HG03432 (cell line): ENCODE data around the gene LENEP.
A peak's percentile ranks its signal among the peaks of the same experiment; 100 is the strongest.

ENCODE experiments used
- ATAC-seq: cut with Tn5 transposase; IDR thresholded peaks from one replicate; pipeline ENCODE4 v1.9.1; 2021; ENCODE audit warnings: mild to moderate bottlenecking, moderate library complexity; ENCODE audit not compliant: unreplicated experiment

LENEP gene

GRCh38 chr1:155008015-155008941, 14.9 kb downstream of the LENEP start:
- no peak for ATAC-seq

GRCh38 chr1:155009221-155009711, 15.9 kb downstream of the LENEP start:
- ATAC-seq = no peak

DNA sequence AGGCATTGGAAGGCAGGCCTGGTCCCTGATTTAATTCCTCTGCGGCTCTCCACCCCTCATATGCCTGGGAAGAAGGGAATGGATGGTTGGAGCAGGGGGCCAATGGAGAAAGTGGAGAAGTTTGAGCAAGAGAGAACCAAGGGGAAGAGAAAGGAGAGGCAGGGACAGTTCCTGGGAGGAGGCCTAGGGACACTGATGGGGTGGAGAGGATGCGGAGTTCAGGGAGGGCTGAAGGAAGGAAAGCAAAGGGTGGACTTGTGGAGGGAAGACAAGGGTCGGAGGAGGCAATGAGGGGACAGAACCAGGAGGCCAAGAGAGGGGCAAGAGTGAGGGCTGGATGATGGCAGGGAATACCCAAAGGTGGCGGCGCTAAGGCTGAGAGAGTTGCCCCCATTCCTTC, 16.4 kb downstream of the LENEP start:
- no peak for ATAC-seq

GRCh38 chr1:155010211-155010918, 17.0 kb downstream of the LENEP start:
- ATAC-seq = no peak

DNA sequence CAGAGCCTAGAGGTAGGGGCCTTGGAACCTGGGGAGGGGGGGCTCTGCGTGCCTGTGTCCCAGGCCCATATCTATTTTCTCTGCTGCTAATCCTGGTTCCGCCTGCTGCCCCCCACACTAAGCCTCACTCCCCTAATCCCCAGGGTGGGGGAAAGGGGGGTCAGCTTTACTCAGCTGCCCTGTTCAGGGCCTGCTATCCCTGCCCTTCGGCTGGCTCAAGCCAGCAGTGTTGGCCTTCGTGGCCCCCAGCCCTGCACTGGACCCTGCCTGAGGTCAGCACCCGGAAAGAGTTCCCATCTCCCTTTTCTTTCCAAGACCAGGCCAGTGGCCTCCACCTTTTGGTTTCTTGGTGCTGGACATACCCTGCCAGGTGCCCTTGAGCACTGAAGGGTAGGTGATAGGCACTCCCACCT, 17.6 kb downstream of the LENEP start:
- ATAC-seq = no peak

DNA sequence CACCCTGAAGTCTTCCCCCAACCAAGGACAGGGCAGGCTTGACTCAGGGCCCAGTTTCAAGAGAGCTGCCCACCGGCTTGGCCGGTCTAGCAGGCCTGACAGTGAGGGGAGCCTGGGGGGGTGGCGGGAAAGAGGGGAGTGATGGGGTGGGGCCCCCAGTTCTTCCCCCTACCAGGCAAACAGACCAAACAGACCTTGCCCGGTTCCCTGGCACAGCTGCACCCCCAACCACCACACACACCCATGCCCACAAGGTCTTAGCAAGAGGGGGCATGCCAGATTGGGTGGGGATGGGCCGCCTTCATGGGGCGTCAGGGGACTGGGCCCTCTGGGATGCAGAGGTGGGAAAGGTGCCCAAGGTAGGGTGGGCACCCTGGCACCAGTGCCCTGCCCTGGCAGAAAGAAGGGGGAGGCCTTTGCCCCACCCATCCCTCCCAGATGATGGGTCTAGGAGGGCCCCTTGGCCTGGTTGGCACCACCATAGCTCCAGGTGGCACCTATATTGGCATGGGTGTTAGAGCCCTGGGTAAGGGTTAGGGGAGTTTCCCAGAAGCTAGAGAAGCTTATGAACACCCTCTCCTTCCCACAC, 18.1 kb downstream of the LENEP start:
- no peak for ATAC-seq

GRCh38 chr1:155012026-155012546, 18.7 kb downstream of the LENEP start:
- ATAC-seq = no peak

DNA sequence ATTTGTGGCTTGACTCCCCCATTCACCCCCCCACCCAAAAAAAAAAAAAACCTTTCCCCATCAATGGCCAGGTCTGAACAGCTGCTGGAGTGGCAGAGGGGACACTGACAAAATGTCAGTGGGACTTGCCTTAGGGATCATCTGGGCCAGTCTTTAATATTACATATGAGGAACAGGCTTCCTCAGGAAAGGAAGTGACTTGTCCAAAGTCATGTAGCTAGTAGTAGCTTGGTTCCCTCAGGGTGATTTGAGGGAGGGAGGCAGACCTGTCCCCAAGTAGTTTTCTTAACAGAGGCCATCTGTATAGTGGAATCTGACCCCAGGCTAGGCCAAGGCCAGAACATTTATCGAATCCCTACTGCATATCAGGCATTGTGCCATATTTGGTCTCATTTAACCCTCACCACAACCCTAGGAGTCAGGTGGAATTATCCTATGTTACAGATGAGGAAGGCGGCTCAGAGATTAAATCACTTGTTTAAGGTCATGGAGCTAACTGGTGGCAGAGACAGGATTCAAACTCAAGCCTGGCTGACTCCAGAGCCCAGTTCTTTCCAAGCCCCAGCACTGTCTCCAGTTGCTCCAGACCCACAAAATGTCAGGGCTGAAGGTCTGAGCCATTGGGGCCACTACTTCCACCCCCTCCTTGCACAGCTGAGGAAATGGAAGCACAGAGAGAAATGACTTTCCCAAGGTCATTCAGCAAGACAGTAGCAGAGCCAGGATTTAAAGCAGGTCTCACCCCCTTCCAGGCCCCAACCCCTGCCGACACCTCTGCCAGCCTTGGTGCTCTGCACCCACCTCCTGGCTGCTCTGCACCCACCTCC, 19.6 kb downstream of the LENEP start:
- ATAC-seq = no peak

- ATAC-seq = no peak
These were observed 20.2 kb downstream of the LENEP start for GRCh38 chr1:155013632-155014031.

GRCh38 chr1:155014709-155015508, 21.5 kb downstream of the LENEP start:
- ATAC-seq = no peak

DNA sequence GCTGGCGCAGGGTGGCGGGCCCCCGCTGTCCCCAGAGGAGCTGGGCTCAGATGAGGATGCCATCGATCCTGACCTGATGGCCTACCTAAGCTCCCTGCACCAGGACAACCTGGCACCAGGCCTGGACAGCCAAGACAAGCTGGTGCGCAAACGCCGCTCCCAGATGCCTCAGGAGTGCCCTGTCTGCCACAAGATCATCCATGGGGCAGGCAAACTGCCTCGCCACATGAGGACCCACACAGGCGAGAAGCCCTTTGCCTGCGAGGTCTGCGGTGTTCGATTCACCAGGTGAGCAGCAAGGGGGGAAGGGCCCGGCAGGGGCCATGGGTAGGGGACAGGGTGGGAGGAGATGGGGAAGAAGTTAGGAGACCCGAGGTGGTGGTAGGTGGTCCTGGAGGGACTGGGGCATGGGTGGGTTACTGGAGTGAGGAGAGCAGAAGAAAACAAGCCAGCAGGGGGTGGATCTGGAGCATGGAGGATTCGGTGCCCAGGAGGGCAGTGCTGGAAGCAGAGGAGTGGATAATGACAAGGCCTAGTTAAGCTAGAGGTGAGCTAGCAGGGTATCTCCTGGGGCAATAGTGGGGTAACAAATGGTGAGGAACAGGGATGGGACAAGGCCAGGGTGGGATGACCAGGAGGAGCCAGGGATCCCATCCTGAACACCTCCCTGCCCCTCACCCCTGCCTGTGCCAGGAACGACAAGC, 22.3 kb downstream of the LENEP start:
- ATAC-seq = no peak

- no peak for ATAC-seq
These were observed 22.9 kb downstream of the LENEP start for GRCh38 chr1:155016231-155016831.

DNA sequence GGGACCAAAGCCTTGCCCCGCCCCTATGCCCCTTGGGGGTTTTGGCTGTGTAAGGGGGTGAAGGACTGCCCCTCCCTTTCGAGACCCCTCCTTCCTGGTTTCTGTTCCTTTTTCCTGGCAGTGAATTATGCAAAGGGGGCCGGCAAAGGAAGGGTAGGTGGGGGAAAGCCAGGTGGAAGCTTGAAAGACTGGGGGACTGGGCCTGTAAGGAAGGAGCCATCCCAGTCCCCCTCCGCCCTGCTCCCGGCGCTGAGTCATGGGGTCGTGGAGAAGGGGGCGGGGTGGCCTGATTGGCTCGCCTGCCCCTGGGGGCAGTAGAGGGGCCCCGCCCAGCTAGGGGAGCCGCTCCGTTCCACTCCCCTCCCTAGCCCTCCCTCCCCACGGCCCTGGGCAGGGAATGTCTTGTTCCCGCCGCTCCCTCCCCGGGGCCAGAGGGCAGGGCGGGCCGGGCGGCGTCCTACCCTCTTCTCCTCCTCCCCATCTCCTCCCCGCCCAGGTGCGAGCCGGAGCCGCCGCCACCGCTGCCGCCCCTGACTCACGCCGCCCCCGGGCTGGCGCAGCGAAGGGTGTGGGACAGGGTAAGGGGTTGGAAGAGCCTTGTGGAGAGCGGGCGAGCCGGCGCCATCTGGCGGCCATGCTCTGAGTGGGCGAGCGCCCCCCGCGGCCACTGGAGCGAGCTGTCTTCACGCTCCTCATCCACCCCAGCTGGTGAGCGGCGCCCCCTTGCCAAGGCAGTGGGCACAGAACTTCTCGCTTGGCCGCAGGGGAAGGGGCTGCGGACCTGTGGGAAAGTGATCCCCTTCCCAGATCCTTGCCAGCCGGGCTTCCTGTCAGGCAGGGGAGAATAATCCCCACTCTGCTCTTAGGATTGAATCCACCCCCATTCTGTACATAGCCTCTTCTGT, 23.9 kb downstream of the LENEP start:
- peak; percentile 87 for ATAC-seq

- ATAC-seq = peak; percentile 8
These were observed 24.5 kb downstream of the LENEP start for GRCh38 chr1:155017946-155018316.

DNA sequence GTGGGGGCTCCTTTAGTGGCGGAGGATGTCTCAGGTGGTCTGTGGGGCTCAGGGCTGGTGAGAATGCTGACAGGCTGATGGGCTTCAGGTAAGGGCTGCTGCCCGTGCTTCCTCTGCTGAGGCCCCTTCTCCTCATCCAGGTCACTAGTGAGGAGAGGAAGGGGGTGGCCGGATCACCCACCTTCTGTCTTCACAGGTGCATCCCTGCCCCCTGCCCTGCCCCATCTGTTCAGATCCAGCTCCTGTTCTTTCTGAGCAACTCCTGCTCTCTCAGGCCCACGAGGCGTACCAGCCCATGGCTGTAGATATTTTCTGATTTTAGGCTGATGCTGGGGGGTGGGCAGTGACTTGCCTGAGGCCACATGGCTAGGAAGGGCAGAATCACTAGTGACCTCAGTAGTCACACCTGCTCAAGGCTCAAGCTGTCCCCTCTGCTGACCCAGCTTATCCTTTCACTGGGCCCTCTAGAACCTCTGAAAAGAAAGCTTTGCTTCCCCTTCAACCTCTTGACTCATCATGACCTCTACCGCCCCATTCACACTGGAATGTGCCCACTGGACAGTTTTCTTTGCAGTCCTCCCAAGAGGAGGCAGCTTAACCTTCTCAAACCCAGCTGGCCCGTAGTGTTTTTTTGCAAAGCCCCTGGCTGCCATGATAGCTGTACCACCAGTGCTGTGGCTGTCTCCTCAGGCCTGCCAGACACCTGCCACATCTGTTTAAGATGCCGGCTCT, 25.4 kb downstream of the LENEP start:
- no peak for ATAC-seq

GRCh38 chr1:155019377-155020245, 26.2 kb downstream of the LENEP start:
- ATAC-seq = no peak
